Panc1 (cell line): ENCODE results near the gene LRMDA.

Source experiments
- POLR2AphosphoS5 ChIP-seq: IDR thresholded peaks from 2 replicates; pipeline ENCODE4 v1.6.1; 2012; ENCODE audit warnings: mild to moderate bottlenecking, low read depth, low read length, moderate library complexity
- SIN3A ChIP-seq: IDR thresholded peaks from 2 replicates; pipeline ENCODE4 v1.6.1; 2012; ENCODE audit warnings: low read depth, mild to moderate bottlenecking, low read length, moderate library complexity, borderline replicate concordance; ENCODE audit not compliant: insufficient read depth
- TCF7L2 ChIP-seq: IDR thresholded peaks from 2 replicates; pipeline ENCODE4 v1.6.1; 2011; ENCODE audit warnings: mild to moderate bottlenecking, low read depth, low read length, inconsistent platforms
- TF ChIP-seq, protein P1 (sequence below): fragments of 450-650 bp; IDR thresholded peaks from 2 replicates; pipeline ENCODE4 v1.5.1; 2017; ENCODE audit warnings: mild to moderate bottlenecking
- TF ChIP-seq, protein P2 (sequence below), 2 experiments: IDR thresholded peaks; 2 replicates each; pipeline ENCODE4 v1.6.1; 2011 to 2012; ENCODE audit warnings: low read depth in 2 of 2, control low read depth in 1 of 2, low read length in 1 of 2, mild to moderate bottlenecking in 1 of 2, moderate library complexity in 1 of 2; ENCODE audit not compliant: insufficient read depth in 1 of 2

DNA sequence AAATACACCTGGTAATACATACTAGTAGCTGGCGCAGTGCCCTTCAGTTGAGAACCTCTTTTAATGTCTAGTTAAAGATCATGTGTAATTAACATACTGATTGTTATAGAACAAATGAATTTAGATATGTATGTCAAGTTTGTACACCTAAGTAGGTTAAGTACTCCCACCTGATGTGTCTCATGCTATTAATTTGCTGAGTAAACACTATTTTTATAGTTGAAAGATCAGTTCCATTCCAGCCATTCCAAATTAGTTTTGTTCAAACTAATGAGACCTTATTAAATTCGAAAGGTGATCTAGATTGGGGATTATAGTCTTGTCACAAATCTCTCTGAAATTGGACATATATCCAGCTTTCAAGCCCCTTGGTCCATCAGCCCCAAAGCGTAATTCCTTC is 710.0 kb downstream of the LRMDA start:
- TF ChIP-seq, protein P1, sequence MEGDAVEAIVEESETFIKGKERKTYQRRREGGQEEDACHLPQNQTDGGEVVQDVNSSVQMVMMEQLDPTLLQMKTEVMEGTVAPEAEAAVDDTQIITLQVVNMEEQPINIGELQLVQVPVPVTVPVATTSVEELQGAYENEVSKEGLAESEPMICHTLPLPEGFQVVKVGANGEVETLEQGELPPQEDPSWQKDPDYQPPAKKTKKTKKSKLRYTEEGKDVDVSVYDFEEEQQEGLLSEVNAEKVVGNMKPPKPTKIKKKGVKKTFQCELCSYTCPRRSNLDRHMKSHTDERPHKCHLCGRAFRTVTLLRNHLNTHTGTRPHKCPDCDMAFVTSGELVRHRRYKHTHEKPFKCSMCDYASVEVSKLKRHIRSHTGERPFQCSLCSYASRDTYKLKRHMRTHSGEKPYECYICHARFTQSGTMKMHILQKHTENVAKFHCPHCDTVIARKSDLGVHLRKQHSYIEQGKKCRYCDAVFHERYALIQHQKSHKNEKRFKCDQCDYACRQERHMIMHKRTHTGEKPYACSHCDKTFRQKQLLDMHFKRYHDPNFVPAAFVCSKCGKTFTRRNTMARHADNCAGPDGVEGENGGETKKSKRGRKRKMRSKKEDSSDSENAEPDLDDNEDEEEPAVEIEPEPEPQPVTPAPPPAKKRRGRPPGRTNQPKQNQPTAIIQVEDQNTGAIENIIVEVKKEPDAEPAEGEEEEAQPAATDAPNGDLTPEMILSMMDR, result no peak
- TF ChIP-seq POLR2AphosphoS5 (no peak), TCF7L2 (no peak), SIN3A (no peak)
- TF ChIP-seq, protein P2, sequence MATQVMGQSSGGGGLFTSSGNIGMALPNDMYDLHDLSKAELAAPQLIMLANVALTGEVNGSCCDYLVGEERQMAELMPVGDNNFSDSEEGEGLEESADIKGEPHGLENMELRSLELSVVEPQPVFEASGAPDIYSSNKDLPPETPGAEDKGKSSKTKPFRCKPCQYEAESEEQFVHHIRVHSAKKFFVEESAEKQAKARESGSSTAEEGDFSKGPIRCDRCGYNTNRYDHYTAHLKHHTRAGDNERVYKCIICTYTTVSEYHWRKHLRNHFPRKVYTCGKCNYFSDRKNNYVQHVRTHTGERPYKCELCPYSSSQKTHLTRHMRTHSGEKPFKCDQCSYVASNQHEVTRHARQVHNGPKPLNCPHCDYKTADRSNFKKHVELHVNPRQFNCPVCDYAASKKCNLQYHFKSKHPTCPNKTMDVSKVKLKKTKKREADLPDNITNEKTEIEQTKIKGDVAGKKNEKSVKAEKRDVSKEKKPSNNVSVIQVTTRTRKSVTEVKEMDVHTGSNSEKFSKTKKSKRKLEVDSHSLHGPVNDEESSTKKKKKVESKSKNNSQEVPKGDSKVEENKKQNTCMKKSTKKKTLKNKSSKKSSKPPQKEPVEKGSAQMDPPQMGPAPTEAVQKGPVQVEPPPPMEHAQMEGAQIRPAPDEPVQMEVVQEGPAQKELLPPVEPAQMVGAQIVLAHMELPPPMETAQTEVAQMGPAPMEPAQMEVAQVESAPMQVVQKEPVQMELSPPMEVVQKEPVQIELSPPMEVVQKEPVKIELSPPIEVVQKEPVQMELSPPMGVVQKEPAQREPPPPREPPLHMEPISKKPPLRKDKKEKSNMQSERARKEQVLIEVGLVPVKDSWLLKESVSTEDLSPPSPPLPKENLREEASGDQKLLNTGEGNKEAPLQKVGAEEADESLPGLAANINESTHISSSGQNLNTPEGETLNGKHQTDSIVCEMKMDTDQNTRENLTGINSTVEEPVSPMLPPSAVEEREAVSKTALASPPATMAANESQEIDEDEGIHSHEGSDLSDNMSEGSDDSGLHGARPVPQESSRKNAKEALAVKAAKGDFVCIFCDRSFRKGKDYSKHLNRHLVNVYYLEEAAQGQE (IDR thresholded peaks at IDR 0.05; ENCODE audit: insufficient read depth in 1 of 2, low read depth in 2 of 2, low read length in 1 of 2), result no peak
